H54 (cell line): ENCODE measurements around the gene RBL2.

ENCODE experiments used
- DNase-seq: peaks from one replicate; pipeline ENCODE4 v3.0.0; 2011; ENCODE audit warnings: low spot score, mixed read lengths; ENCODE audit not compliant: insufficient read length
- FAIRE-seq: peaks from 3 replicates; lab custom pipeline; 2011; peaks lifted over from hg19 to GRCh38; lab: Jason Lieb, UNC
- POLR2A ChIP-seq: IDR thresholded peaks from 2 replicates; pipeline ENCODE4 v1.6.1; 2011; ENCODE audit warnings: low read depth, mild to moderate bottlenecking, low read length

The RBL2 gene

DNA sequence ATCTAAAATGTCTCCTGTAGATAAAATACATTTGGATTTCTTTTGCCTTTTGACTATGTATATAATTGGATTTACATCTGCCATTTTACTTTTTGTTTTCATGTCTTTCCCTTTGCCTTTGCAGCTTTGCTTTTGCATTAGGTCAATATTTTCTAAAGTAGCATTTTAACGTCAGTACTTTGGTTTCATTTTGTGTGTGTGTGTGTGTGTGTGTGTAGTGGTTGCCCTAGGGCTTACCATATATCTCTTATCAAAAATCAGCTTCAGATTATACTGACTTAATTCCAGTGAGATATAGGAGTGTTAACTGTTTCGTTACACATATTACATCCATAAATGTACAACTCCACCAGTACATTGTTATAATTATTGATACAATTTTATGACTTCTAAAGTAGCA, 42.6 kb downstream of the RBL2 start:
- DNase-seq (no peak), FAIRE-seq (no peak)
- no peak for TF ChIP-seq POLR2A

- TF ChIP-seq POLR2A: no peak
- DNase-seq (no peak), FAIRE-seq (no peak)
Measured at GRCh38 chr16:53478965-53479364, 44.7 kb downstream of the RBL2 start.

DNA sequence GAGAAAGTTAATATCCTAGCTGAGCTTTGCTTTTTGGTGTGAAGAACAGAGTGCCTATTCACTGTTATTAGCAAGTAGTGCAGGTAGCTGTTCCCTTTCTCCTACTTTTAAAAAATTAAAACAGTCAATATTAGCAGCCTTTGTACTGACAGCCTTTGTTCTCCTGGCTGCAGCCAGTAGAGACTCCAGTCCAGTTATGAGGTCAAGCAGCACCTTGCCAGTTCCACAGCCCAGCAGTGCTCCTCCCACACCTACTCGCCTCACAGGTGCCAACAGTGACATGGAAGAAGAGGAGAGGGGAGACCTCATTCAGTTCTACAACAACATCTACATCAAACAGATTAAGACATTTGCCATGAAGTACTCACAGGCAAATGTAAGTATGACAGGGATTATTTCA, 46.1 kb downstream of the RBL2 start:
- DNase-seq (no peak), FAIRE-seq (no peak)
- no peak for TF ChIP-seq POLR2A

DNA sequence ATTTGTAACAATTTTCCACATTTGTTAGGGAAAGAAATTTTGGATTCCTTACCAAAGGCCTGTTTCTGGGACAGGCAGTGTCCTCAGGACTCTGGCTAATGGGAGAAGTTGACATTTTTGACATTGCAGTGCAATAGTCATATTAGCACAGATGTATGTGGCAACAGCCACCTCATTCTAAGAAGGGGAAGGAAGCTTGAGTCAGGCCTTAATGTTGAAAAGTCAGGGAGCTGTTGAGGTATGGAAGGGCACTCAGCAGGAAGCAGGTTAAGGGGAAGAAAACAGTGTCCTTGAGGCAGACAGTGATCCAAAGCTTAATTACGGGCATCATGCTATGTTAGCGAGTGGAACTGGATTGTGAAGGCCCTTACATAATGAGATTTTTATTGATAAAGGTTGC, 47.9 kb downstream of the RBL2 start:
- no peak for DNase-seq
- FAIRE-seq: no peak
- TF ChIP-seq POLR2A: no peak

- no peak for FAIRE-seq
- no peak for DNase-seq
- no peak for TF ChIP-seq POLR2A
Measured at GRCh38 chr16:53484542-53484941, 50.3 kb downstream of the RBL2 start.

- FAIRE-seq (no peak), DNase-seq (no peak)
- TF ChIP-seq POLR2A: no peak
Measured at GRCh38 chr16:53486230-53486629, 52.0 kb downstream of the RBL2 start.

DNA sequence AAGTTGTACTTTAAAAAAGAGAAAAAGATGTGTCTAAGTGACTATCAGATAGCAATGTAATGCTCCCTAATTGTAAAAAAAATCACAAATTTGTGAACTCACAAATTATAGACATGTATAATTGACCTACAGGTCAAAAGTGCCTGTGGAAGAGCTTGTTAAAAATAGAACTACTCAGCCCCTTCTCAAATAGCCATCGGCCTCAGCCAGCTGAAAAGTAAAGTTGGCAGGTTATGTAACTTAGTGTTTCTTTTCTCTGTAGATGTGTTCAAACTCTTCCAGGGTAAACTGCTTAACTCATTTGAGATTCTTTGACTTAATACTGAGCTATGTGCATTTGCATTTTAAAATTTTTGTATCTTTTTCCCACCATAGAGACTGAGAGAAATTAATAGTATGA, 55.5 kb downstream of the RBL2 start:
- no peak for TF ChIP-seq POLR2A
- DNase-seq: no peak
- no peak for FAIRE-seq

DNA sequence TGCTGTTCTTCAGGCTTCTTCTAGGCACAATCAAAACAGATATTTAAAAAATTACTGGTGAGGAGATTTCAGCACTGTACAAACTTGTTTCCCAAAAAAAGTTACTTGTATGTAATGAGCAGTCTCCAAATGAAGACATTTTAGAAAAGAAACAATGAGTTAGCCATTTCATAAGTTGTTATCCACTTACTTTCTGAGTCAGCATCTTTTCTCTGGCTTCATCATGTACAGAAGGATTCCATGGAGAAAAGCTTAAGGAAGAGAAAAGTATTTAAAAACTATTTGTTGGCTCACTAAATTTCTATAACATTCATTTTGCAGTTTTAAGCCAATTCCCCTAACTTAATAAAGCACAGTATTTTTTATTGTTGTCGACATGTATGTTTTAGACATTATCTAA, 58.2 kb downstream of the RBL2 start:
- DNase-seq: no peak
- no peak for FAIRE-seq
- TF ChIP-seq POLR2A: no peak

DNA sequence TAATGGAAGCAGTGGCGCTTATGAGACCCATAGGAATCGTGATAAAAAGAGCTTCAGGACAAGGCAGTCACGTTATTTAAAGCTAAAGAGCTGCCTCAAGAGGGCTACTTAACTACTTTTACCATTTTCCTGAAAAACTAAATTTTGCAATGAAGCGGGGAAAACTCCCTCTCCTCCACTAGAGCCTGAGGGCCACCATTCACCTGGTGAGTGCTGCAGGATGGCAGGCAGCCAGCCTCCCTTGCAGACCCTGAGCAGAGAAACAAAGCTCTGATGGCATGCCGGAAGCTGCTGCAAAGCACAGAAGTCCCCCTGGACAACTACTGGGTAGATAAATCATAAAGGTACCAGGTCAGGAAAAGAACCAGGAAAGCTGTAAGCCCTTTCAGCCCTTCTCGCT, 60.4 kb downstream of the RBL2 start:
- FAIRE-seq (no peak), DNase-seq (no peak)
- TF ChIP-seq POLR2A: no peak

DNA sequence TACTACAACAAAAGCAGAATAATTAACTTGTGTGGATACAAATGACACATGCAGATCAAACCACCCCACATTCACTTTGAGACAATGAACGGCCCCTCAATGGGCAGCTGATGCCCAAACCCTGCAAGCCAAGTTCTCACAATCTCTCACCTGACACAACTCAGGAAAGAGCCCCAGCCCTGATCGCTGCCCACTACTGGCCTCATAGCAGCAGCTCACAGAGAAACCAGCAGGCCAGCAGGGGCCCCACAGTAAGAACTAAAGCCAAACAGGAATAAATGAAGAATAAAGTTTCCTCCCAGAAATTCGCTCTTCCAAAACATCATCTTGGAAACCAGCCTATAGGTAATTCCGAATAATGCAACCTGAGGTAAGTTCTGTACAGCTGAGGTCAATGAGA, 61.1 kb downstream of the RBL2 start:
- DNase-seq (no peak), FAIRE-seq (no peak)
- no peak for TF ChIP-seq POLR2A

GRCh38 chr16:53498984-53499383, 64.7 kb downstream of the RBL2 start:
- DNase-seq (no peak), FAIRE-seq (no peak)
- TF ChIP-seq POLR2A: no peak

DNA sequence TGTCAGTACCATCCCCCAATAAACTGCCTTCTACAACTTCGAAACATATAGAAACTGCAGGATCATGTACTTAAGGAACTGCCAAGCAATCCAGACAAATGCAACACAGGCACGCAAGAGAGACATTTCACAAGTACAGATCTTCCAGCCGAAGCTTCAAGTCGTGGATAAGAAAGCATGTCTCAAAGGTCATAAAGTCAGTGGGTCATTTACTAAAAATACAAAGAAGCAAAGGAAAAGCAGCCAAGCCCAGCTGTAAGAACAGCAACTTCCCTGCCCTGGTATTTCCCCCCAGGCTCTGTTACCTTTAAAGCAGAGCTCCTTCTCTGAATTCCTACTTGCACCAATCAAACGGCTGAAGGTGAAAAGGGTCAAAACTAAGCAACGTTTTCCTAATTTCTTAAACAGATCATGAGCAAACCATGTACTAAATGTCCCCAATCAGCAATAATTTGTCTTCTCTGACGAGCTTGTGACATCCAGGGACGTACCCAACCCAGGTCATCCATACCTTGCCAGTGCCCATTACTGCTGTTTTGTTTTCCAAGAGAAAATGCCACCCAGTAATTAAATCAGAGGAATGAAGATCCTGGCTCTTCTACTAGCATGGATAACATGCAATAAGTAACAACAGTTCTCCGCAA, 67.1 kb downstream of the RBL2 start:
- TF ChIP-seq POLR2A: no peak
- FAIRE-seq (no peak), DNase-seq (no peak)

DNA sequence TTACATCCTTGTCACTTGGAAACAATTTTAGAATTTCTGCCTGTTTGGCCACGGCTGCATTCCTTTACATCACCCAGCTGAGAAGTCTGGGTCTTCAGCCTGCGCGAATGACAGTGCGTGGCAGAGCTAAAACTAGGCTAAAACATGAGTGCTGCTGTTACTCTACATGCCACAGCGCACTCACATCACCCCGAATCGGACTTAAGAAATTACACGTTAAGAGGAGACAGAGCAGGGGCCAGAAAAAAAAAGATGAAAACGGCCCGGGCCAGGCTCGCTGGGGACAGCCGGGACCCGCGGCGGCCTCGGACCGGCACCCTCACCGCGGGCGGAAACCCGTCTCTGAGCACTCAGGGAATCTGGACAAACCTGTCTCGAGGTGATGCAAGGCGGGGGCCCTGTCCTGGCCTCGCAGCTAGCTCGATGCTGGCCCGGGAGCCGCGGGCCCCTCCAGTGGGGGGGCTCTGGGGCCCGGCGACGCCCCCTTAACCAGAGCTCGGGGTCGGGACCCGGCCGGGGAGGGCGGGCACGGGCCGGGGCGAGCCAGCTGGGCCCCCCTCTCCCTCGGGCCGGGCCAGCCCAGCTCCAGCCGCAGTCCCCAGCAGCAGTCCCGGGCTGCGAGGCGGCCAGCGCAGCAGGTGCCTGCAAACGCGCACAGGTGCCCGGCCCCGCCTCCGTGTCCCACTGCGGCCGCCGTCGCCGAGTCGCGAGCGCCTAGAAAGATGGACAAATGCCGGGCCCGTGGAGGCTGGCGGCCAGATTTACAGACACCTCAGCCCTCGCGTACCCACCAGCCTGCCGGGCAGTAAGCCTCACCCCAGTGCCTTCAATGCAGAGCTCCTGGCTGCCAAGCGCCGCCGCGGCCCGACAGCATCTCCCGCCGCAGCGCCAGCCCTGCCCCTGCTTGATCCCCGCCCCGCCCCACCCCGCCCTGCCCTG, 68.3 kb downstream of the RBL2 start, which contains the start of gene AKTIP:
TSS of gene AKTIP (minus strand) at position 879 of the 939 bp plus-strand sequence. CDS start 2,950 bp downstream, outside the sequence.
- TF ChIP-seq POLR2A: peak; percentile 53; the same call in 1 of the 2 replicates
- DNase-seq (peak; percentile 34), FAIRE-seq (no peak)

DNA sequence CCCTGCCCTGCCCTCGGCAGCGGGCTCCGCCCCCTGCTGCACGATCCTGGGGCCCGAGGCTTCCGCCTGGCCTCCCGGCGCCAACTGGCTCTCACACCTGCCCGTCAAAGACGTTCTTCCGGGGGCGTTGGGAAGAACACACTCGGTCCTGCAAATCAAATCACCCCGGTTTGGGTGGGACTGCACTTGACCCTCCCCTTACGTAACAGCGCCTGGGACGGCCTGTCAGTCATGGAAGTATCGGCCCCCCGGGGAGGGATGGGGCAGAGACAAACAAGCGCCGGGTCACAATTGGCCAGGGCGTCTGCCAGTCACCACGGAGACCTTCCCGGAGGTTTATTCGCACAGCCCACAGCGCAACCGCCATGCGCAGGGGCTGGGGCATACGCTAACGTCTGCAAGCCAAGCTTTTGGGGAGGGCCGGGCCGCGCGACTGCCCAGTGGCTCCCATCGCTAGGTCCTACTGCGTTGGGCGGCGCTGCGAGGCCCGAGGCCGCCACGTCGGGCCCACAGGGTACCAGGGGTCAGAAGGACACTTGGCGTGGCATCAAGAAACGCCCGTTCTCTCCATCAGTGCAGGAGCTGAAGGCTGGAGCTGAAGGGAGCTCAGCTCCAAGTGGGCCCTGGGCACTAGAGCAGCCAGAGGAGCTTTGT, 69.1 kb downstream of the RBL2 start:
- peak; percentile 94 for DNase-seq
- TF ChIP-seq POLR2A: peak; percentile 89
- FAIRE-seq: peak; percentile 73
